Panc1 (cell line): ENCODE measurements around the gene GOLGB1. TPM values are rescaled to one million over a fixed set of nuclear protein-coding genes. Genes with fewer than 3 reads are reported as not detected.

Experiments
- ATAC-seq: fragments of 200-7000 bp; cut with Tn5 transposase; 2 replicates; pipeline ENCODE4 v1.9.1; 2020; ENCODE audit warnings: mild to moderate bottlenecking, moderate library complexity
- BruUV-seq: library from RNA; stranded (reverse); fragments of 400-500 nt; replicated peaks from 2 replicates; lab custom pipeline; 2021; lab: Mats Ljungman, UMichigan
- CTCF ChIA-PET: fragments of 300-600 bp; sonication (Branson Sonifier 250); formaldehyde crosslinking; loops from one replicate; lab custom pipeline; 2022; ENCODE audit warnings: antibody characterized with exemption; lab: Charles Lee
- POLR2A ChIA-PET: fragments of 300-600 bp; sonication (Branson Sonifier 250); formaldehyde crosslinking; loops from one replicate; lab custom pipeline; 2022; ENCODE audit warnings: antibody characterized with exemption; lab: Charles Lee
- DNase-seq: peaks from one replicate; pipeline ENCODE4 v3.0.0-alpha.2; 2010; ENCODE audit warnings: low read depth, low spot score
- H3K27ac ChIP-seq: 2 replicates; pipeline ENCODE4 v1.5.1; 2011; ENCODE audit warnings: mild to moderate bottlenecking, low read length, inconsistent platforms
- H3K27me3 ChIP-seq: fragments of 200-500 bp; sonication (Bioruptor generic); 2 replicates; pipeline ENCODE4 v1.6.0; 2014; ENCODE audit warnings: low read length, inconsistent platforms; ENCODE audit not compliant: control insufficient read depth, insufficient read depth
- H3K36me3 ChIP-seq: fragments of 200-500 bp; sonication (Bioruptor generic); 2 replicates; pipeline ENCODE4 v1.5.1; 2014; ENCODE audit warnings: inconsistent platforms, mild to moderate bottlenecking, low read length, moderate library complexity; ENCODE audit not compliant: control insufficient read depth, insufficient read depth
- H3K4me1 ChIP-seq: 2 replicates; pipeline ENCODE4 v1.5.1; 2011; ENCODE audit warnings: inconsistent platforms, mild to moderate bottlenecking, low read length, moderate library complexity; ENCODE audit not compliant: control insufficient read depth, insufficient read depth
- H3K4me3 ChIP-seq, 2 experiments: 2 replicates each; pipeline ENCODE4 v1.5.1; 2011 to 2012; ENCODE audit warnings: low read depth in 2 of 2, low read length in 2 of 2, mild to moderate bottlenecking in 2 of 2, inconsistent platforms in 1 of 2, moderate library complexity in 1 of 2
- H3K9me3 ChIP-seq: fragments of 200-500 bp; sonication (Bioruptor generic); 2 replicates; pipeline ENCODE4 v1.5.1; 2014; ENCODE audit warnings: low read depth, mild to moderate bottlenecking, inconsistent platforms, low read length, moderate library complexity; ENCODE audit not compliant: control insufficient read depth, insufficient read depth
- CTCF ChIP-seq: fragments of 450-650 bp; IDR thresholded peaks from 2 replicates; pipeline ENCODE4 v1.5.1; 2017; ENCODE audit warnings: mild to moderate bottlenecking
- POLR2AphosphoS5 ChIP-seq: IDR thresholded peaks from 2 replicates; pipeline ENCODE4 v1.6.1; 2012; ENCODE audit warnings: mild to moderate bottlenecking, low read depth, low read length, moderate library complexity
- REST ChIP-seq, 2 experiments: IDR thresholded peaks; 2 replicates each; pipeline ENCODE4 v1.6.1; 2011 to 2012; ENCODE audit warnings: low read depth in 2 of 2, control low read depth in 1 of 2, low read length in 1 of 2, mild to moderate bottlenecking in 1 of 2, moderate library complexity in 1 of 2; ENCODE audit not compliant: insufficient read depth in 1 of 2
- SIN3A ChIP-seq: IDR thresholded peaks from 2 replicates; pipeline ENCODE4 v1.6.1; 2012; ENCODE audit warnings: low read depth, mild to moderate bottlenecking, low read length, moderate library complexity, borderline replicate concordance; ENCODE audit not compliant: insufficient read depth
- TCF7L2 ChIP-seq: IDR thresholded peaks from 2 replicates; pipeline ENCODE4 v1.6.1; 2011; ENCODE audit warnings: mild to moderate bottlenecking, low read depth, low read length, inconsistent platforms
- in situ Hi-C: cut with HindIII; loops from 2 replicates; pipeline ENCODE4 v1.10.0; 2016; ENCODE audit warnings: low sequenced_read_pairs, low pct_unique_long_range_greater_than_20kb
- intact Hi-C: fragments of 100-400 bp; cut with micrococcal nuclease; formaldehyde crosslinking; loops from one replicate; pipeline ENCODE4 v1.10.0; 2022; ENCODE audit not compliant: unreplicated experiment
- total RNA-seq: library from RNA; stranded (reverse); gene quantifications from one replicate; pipeline ENCODE4 v1.2.1, GENCODE V29; 2021; ENCODE audit not compliant: unreplicated experiment

GOLGB1 gene
- total RNA-seq, 1 experiment from 2014 or later: 49.7 TPM

- Histone ChIP-seq H3K36me3 (peaks cover 7% of the 10 kb centered on the region; the same call in 1 of the 2 replicates), H3K27me3 (no peaks in the 10 kb centered on the region), H3K4me1 (no peaks in the 10 kb centered on the region), H3K4me3 (no peak overlapping the region), H3K9me3 (no peaks in the 10 kb centered on the region), H3K27ac (no peak overlapping the region)
- in situ Hi-C loops (no loop called here), intact Hi-C loops (no loop called here)
- ChIA-PET POLR2A (no interaction called here), CTCF (no interaction called here)
- BruUV-seq: no TSS peak
- TF ChIP-seq TCF7L2: no peak
- TF ChIP-seq SIN3A: no peak
- no peak for TF ChIP-seq CTCF
- TF ChIP-seq POLR2AphosphoS5: no peak
- DNase-seq (no peak), ATAC-seq (no peak)
These were observed 18.4 kb downstream of the GOLGB1 start for GRCh38 chr3:121730940-121731687.

- BruUV-seq: no TSS peak
- POLR2A ChIA-PET: no interaction called here
- DNase-seq (no peak), ATAC-seq (no peak)
- H3K27ac ChIP-seq: no peak overlapping the region
- peaks cover 13% of the 10 kb centered on the region for H3K36me3 ChIP-seq
- intact Hi-C loops: no loop called here
- TF ChIP-seq SIN3A: no peak
- TF ChIP-seq POLR2AphosphoS5: no peak
- no peak for TF ChIP-seq CTCF
- TF ChIP-seq REST (IDR thresholded peaks at IDR 0.05; ENCODE audit: insufficient read depth in 1 of 2, low read depth in 2 of 2, low read length in 1 of 2): no peak
- TF ChIP-seq TCF7L2: no peak
- no peak overlapping the region for H3K4me3 ChIP-seq
- in situ Hi-C loops: no loop called here
- H3K27me3 ChIP-seq: no peaks in the 10 kb centered on the region
- H3K9me3 ChIP-seq: no peaks in the 10 kb centered on the region
- no peaks in the 10 kb centered on the region for H3K4me1 ChIP-seq
- CTCF ChIA-PET: no interaction called here
These were observed 25.4 kb downstream of the GOLGB1 start for GRCh38 chr3:121724130-121724529.
